ENCODE measurements around the gene CNIH4. TPM values are rescaled to one million over a fixed set of nuclear protein-coding genes. Genes with fewer than 3 reads are reported as not detected.

The CNIH4 gene
- total RNA-seq, 1 experiment from 2014 or later, result 53.8 TPM

GRCh38 chr1:224368409-224368808 is 11.7 kb downstream of the CNIH4 start:
- ATAC-seq (no peak), DNase-seq (ENCODE audit: low read depth, low spot score) (no peak)
- Histone ChIP-seq H3K36me3 (ENCODE audit: control insufficient read depth, insufficient read depth, low read length) (peaks cover 17% of the 10 kb centered on the region), H3K27me3 (ENCODE audit: control insufficient read depth, insufficient read depth, low read length) (no peaks in the 10 kb centered on the region), H3K4me1 (ENCODE audit: control insufficient read depth, insufficient read depth, low read length) (no peaks in the 10 kb centered on the region), H3K27ac (ENCODE audit: low read length) (no peak overlapping the region), H3K9me3 (ENCODE audit: control insufficient read depth, insufficient read depth, low read depth, low read length) (no peaks in the 10 kb centered on the region), H3K4me3 (ENCODE audit: low read depth in 2 of 2, low read length in 2 of 2) (no peak overlapping the region)
- in situ Hi-C loops (cut with HindIII; ENCODE audit: low pct_unique_long_range_greater_than_20kb, low sequenced_read_pairs) (no loop called here), intact Hi-C loops (cut with micrococcal nuclease; ENCODE audit: unreplicated experiment) (no loop called here)
- BruUV-seq (replicated peaks), result no TSS peak
- ChIA-PET POLR2A (no interaction called here), CTCF (no interaction called here)
- TF ChIP-seq REST (IDR thresholded peaks at IDR 0.05; ENCODE audit: insufficient read depth in 1 of 2, low read depth in 2 of 2, low read length in 1 of 2), result no peak
- TF ChIP-seq SIN3A (IDR thresholded peaks at IDR 0.05; ENCODE audit: borderline replicate concordance, insufficient read depth, low read depth, low read length), result no peak
- TF ChIP-seq CTCF (IDR thresholded peaks at IDR 0.05), result no peak
- no peak for TF ChIP-seq POLR2AphosphoS5 (IDR thresholded peaks at IDR 0.05; ENCODE audit: low read depth, low read length)
- TF ChIP-seq TCF7L2 (IDR thresholded peaks at IDR 0.05; ENCODE audit: low read depth, low read length), result no peak

GRCh38 chr1:224373008-224373590 is 16.4 kb downstream of the CNIH4 start:
- ChIA-PET CTCF (no interaction called here), POLR2A (no interaction called here)
- Histone ChIP-seq H3K4me3 (ENCODE audit: low read depth in 2 of 2, low read length in 2 of 2) (no peak overlapping the region), H3K9me3 (ENCODE audit: control insufficient read depth, insufficient read depth, low read depth, low read length) (no peaks in the 10 kb centered on the region), H3K36me3 (ENCODE audit: control insufficient read depth, insufficient read depth, low read length) (peaks cover 21% of the 10 kb centered on the region), H3K27ac (ENCODE audit: low read length) (no peak overlapping the region), H3K27me3 (ENCODE audit: control insufficient read depth, insufficient read depth, low read length) (no peaks in the 10 kb centered on the region), H3K4me1 (ENCODE audit: control insufficient read depth, insufficient read depth, low read length) (no peaks in the 10 kb centered on the region)
- TF ChIP-seq POLR2AphosphoS5 (IDR thresholded peaks at IDR 0.05; ENCODE audit: low read depth, low read length), result no peak
- TF ChIP-seq REST (IDR thresholded peaks at IDR 0.05; ENCODE audit: insufficient read depth in 1 of 2, low read depth in 2 of 2, low read length in 1 of 2), result no peak
- TF ChIP-seq SIN3A (IDR thresholded peaks at IDR 0.05; ENCODE audit: borderline replicate concordance, insufficient read depth, low read depth, low read length), result no peak
- TF ChIP-seq CTCF (IDR thresholded peaks at IDR 0.05), result no peak
- TF ChIP-seq TCF7L2 (IDR thresholded peaks at IDR 0.05; ENCODE audit: low read depth, low read length), result no peak
- BruUV-seq (replicated peaks), result no TSS peak
- ATAC-seq (no peak), DNase-seq (ENCODE audit: low read depth, low spot score) (no peak)
- intact Hi-C loops (cut with micrococcal nuclease; ENCODE audit: unreplicated experiment) (no loop called here), in situ Hi-C loops (cut with HindIII; ENCODE audit: low pct_unique_long_range_greater_than_20kb, low sequenced_read_pairs) (no loop called here)
